ENCODE data around the gene ADGRB3. TPM values are rescaled to one million over a fixed set of nuclear protein-coding genes. Genes with fewer than 3 reads are reported as not detected.

ADGRB3 gene
- total and polyA plus RNA-seq, 8 donors, result 0.19 to 16.0 (median 0.61) TPM; not detected in 1

GRCh38 chr6:69246983-69247382, 611.9 kb downstream of the ADGRB3 start:
- Histone ChIP-seq H3K27me3 (no peaks in the 10 kb centered on the region), H3K4me1 (no peaks in the 10 kb centered on the region)
- TF ChIP-seq POLR2AphosphoS5 (IDR thresholded peaks at IDR 0.05) (no peak), CTCF (IDR thresholded peaks at IDR 0.05) (no peak), POLR2A (IDR thresholded peaks at IDR 0.05) (no peak), EP300 (IDR thresholded peaks at IDR 0.05) (no peak)

GRCh38 chr6:69261010-69261409, 625.9 kb downstream of the ADGRB3 start:
- DNase-seq, result no peak
- Histone ChIP-seq H3K36me3 (no peaks in the 10 kb centered on the region), H3K27me3 (no peaks in the 10 kb centered on the region), H3K4me1 (no peaks in the 10 kb centered on the region), H3K9me3 (no peaks in the 10 kb centered on the region), H3K27ac (no peak overlapping the region), H3K4me3 (no peak overlapping the region)
- WGBS, 5 donors, result 67 to 85% (median 77%) methylated on average over 2 of the region's 2 CpGs
- no peak for TF ChIP-seq POLR2AphosphoS5 (IDR thresholded peaks at IDR 0.05)
- intact Hi-C loops (cut with DNase I; ENCODE audit: low total_unique reads), result no loop called here

More at GRCh38 chr6:69246983-69247382, 611.9 kb downstream of the ADGRB3 start:
- no peak for DNase-seq
- intact Hi-C loops (cut with DNase I; ENCODE audit: low total_unique reads), result no loop called here
- Histone ChIP-seq H3K27ac (no peak overlapping the region), H3K9me3 (no peaks in the 10 kb centered on the region), H3K36me3 (no peaks in the 10 kb centered on the region), H3K4me3 (no peak overlapping the region)
- 82 to 89% (median 84%) methylated on average over 2 of the region's 2 CpGs for WGBS, 5 donors

GRCh38 chr6:69263297-69263696, 628.2 kb downstream of the ADGRB3 start:
- H3K9me3 ChIP-seq, result no peaks in the 10 kb centered on the region
- H3K27me3 ChIP-seq, result no peaks in the 10 kb centered on the region
- DNase-seq, result no peak
- WGBS, 5 donors, result 71 to 84% (median 75%) methylated on average over 2 of the region's 2 CpGs
- TF ChIP-seq POLR2AphosphoS5 (IDR thresholded peaks at IDR 0.05), result no peak
- no peak for TF ChIP-seq POLR2A (IDR thresholded peaks at IDR 0.05)
- no peak for TF ChIP-seq CTCF (IDR thresholded peaks at IDR 0.05)
- no peak for TF ChIP-seq EP300 (IDR thresholded peaks at IDR 0.05)
- intact Hi-C loops (cut with DNase I; ENCODE audit: low total_unique reads), result no loop called here
- H3K36me3 ChIP-seq, result no peaks in the 10 kb centered on the region
- no peak overlapping the region for H3K27ac ChIP-seq
- H3K4me1 ChIP-seq, result no peaks in the 10 kb centered on the region
- no peak overlapping the region for H3K4me3 ChIP-seq

GRCh38 chr6:69265090-69265489, 630.0 kb downstream of the ADGRB3 start:
- intact Hi-C loops (cut with DNase I; ENCODE audit: low total_unique reads), result no loop called here
- DNase-seq, result no peak
- TF ChIP-seq CTCF (IDR thresholded peaks at IDR 0.05) (no peak), POLR2A (IDR thresholded peaks at IDR 0.05) (no peak)
- no peak overlapping the region for H3K4me3 ChIP-seq
- no peaks in the 10 kb centered on the region for H3K27me3 ChIP-seq
- no peaks in the 10 kb centered on the region for H3K9me3 ChIP-seq
- H3K36me3 ChIP-seq, result no peaks in the 10 kb centered on the region
- 49 to 61% (median 50%) methylated on average over 2 of the region's 2 CpGs for WGBS, 5 donors
- H3K4me1 ChIP-seq, result no peaks in the 10 kb centered on the region
- no peak overlapping the region for H3K27ac ChIP-seq

GRCh38 chr6:69265706-69266105, 630.6 kb downstream of the ADGRB3 start:
- no peaks in the 10 kb centered on the region for H3K9me3 ChIP-seq
- no peak overlapping the region for H3K27ac ChIP-seq
- H3K4me1 ChIP-seq, result no peaks in the 10 kb centered on the region
- 48 to 67% (median 61%) methylated on average over 1 of the region's 1 CpG for WGBS, 5 donors
- no peaks in the 10 kb centered on the region for H3K27me3 ChIP-seq
- intact Hi-C loops (cut with DNase I; ENCODE audit: low total_unique reads), result no loop called here
- no peaks in the 10 kb centered on the region for H3K36me3 ChIP-seq
- no peak for DNase-seq
- TF ChIP-seq EP300 (IDR thresholded peaks at IDR 0.05), result no peak
- TF ChIP-seq POLR2A (IDR thresholded peaks at IDR 0.05), result no peak
- no peak for TF ChIP-seq CTCF (IDR thresholded peaks at IDR 0.05)
- no peak for TF ChIP-seq POLR2AphosphoS5 (IDR thresholded peaks at IDR 0.05)
- no peak overlapping the region for H3K4me3 ChIP-seq
